ENCODE data around the gene ANKRD22.

- TF ChIP-seq EZH2phosphoT487 (IDR thresholded peaks at IDR 0.05; ENCODE audit: borderline replicate concordance) = no peak
- TF ChIP-seq CTCF (conservative IDR thresholded peaks at IDR 0.05; ENCODE audit: low read length) = no peak
These were observed 18.5 kb downstream of the ANKRD22 start for GRCh38 chr10:88833156-88833555.
